Progenitor cell of endocrine pancreas (in vitro differentiated cells): Measurements from ENCODE around the gene CNOT10. TPM values are rescaled to one million over a fixed set of nuclear protein-coding genes. Genes with fewer than 3 reads are reported as not detected.
"Not testable (repeated sequence)": the region's sequence is repeated elsewhere in the genome, so short reads cannot be mapped to it uniquely, and the experiment has no call there.

ENCODE experiments used
- DNase-seq: peaks from one replicate; pipeline ENCODE4 v3.0.0; 2021; ENCODE audit warnings: low spot score; ENCODE audit not compliant: unreplicated experiment
- H3K27ac Mint-ChIP-seq: 2 replicates; pipeline ENCODE4 v1.8.0; 2021; ENCODE audit warnings: mild to moderate bottlenecking, moderate library complexity, mixed read lengths
- H3K27me3 Mint-ChIP-seq: 2 replicates; pipeline ENCODE4 v1.8.0; 2021; ENCODE audit warnings: mixed read lengths
- H3K36me3 Mint-ChIP-seq: 2 replicates; pipeline ENCODE4 v1.8.0; 2022; ENCODE audit warnings: mixed read lengths; ENCODE audit not compliant: insufficient read depth
- H3K4me1 Mint-ChIP-seq: 2 replicates; pipeline ENCODE4 v1.8.0; 2021; ENCODE audit warnings: low read depth, mixed read lengths
- H3K4me3 Mint-ChIP-seq: 2 replicates; pipeline ENCODE4 v1.8.0; 2021; ENCODE audit warnings: low read depth, mild to moderate bottlenecking, moderate library complexity, mixed read lengths
- H3K9me3 Mint-ChIP-seq: 2 replicates; pipeline ENCODE4 v1.8.0; 2021; ENCODE audit warnings: low read depth, mixed read lengths
- CTCF ChIP-seq: fragments of 200-600 bp; sonication (generic); IDR thresholded peaks from one replicate; pipeline ENCODE4 v1.5.0; 2021; ENCODE audit warnings: antibody characterized with exemption, mild to moderate bottlenecking; ENCODE audit not compliant: unreplicated experiment
- total RNA-seq: library from RNA; stranded (reverse); gene quantifications from 2 replicates; pipeline ENCODE4 v1.2.1, GENCODE V29; 2021

Gene CNOT10
- total RNA-seq, 1 donor from 2014 or later: 52.5 TPM

- H3K4me3 Mint-ChIP-seq: no peak overlapping the region
- no peaks in the 10 kb centered on the region for H3K27me3 Mint-ChIP-seq
- TF ChIP-seq CTCF: no peak
- H3K36me3 Mint-ChIP-seq: no peaks in the 10 kb centered on the region
- DNase-seq: no peak
- H3K27ac Mint-ChIP-seq: peak overlapping the region; percentile 76
- no peaks in the 10 kb centered on the region for H3K9me3 Mint-ChIP-seq
- peaks cover 21% of the 10 kb centered on the region for H3K4me1 Mint-ChIP-seq
Observed at GRCh38 chr3:32791833-32792232, 106.8 kb downstream of the CNOT10 start.

GRCh38 chr3:32794487-32795308, 109.7 kb downstream of the CNOT10 start:
- Mint-ChIP-seq H3K4me1 (peaks cover 21% of the 10 kb centered on the region), H3K9me3 (no peaks in the 10 kb centered on the region), H3K27me3 (no peaks in the 10 kb centered on the region), H3K27ac (peak overlapping the region; percentile 76), H3K4me3 (no peak overlapping the region), H3K36me3 (no peaks in the 10 kb centered on the region)
- DNase-seq: no peak
- TF ChIP-seq CTCF: no peak

- not testable (repeated sequence) for H3K36me3 Mint-ChIP-seq, DNase-seq, H3K4me3 Mint-ChIP-seq, H3K9me3 Mint-ChIP-seq, H3K27me3 Mint-ChIP-seq, H3K27ac Mint-ChIP-seq
- peaks cover 18% of the 10 kb centered on the region for H3K4me1 Mint-ChIP-seq
Observed at GRCh38 chr3:32796384-32796950, 111.5 kb downstream of the CNOT10 start.

- no peak for DNase-seq
- Mint-ChIP-seq H3K36me3 (no peaks in the 10 kb centered on the region), H3K9me3 (peaks cover 2% of the 10 kb centered on the region), H3K27ac (no peak overlapping the region), H3K27me3 (no peaks in the 10 kb centered on the region), H3K4me3 (no peak overlapping the region), H3K4me1 (peaks cover 15% of the 10 kb centered on the region)
- TF ChIP-seq CTCF: no peak
Observed at GRCh38 chr3:32797776-32798175, 112.8 kb downstream of the CNOT10 start.

- not testable (repeated sequence) for H3K4me3 Mint-ChIP-seq, H3K9me3 Mint-ChIP-seq, DNase-seq, H3K27me3 Mint-ChIP-seq, H3K4me1 Mint-ChIP-seq, H3K36me3 Mint-ChIP-seq, H3K27ac Mint-ChIP-seq
Observed at GRCh38 chr3:32801440-32801839, 116.5 kb downstream of the CNOT10 start.

GRCh38 chr3:32813180-32813579, 128.2 kb downstream of the CNOT10 start:
- no peak overlapping the region for H3K4me3 Mint-ChIP-seq
- peaks cover 1% of the 10 kb centered on the region for H3K36me3 Mint-ChIP-seq
- H3K9me3 Mint-ChIP-seq: peaks cover 3% of the 10 kb centered on the region
- DNase-seq: no peak
- no peak for TF ChIP-seq CTCF
- peaks cover 22% of the 10 kb centered on the region for H3K4me1 Mint-ChIP-seq
- no peaks in the 10 kb centered on the region for H3K27me3 Mint-ChIP-seq
- no peak overlapping the region for H3K27ac Mint-ChIP-seq
